H4 (cell line): Measurements from ENCODE around the gene DIAPH3. TPM values are rescaled to one million over a fixed set of nuclear protein-coding genes. Genes with fewer than 3 reads are reported as not detected.

Experiments used
- DNase-seq: peaks from one replicate; pipeline ENCODE4 v3.0.0-alpha.2; 2015; ENCODE audit warnings: low spot score
- total RNA-seq: library from RNA; depleted of rRNA; stranded (reverse); fragments of >200 nt; shearing (Covaris generic); gene quantifications from 2 replicates; pipeline ENCODE4 v1.2.3, GENCODE V29; 2014

Gene DIAPH3
- total RNA-seq, 1 experiment from 2014 or later = 6.7 TPM

DNA sequence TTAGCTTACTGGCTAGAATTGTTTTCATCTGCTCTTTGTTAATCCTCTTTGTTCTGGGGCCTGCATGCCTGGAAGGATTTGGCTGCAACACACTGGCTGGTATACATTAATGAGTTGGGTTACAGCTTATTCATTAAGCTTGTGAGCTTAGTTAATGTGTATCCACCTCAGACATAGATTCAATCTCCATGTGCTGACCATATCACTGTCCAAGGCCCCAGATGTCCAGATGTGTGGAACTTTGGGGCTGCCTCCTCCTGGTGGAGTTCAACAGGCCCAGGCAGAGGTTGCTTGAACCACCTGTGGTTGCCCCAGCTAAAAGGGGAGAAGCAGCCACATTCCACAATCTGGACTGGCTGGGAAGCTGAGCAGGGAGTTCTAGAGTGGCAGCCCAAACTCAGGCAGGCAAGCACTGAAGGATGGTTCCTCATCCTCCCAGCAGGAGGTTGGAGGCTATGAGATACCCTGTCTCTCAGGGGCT, 5.4 kb downstream of the DIAPH3 start:
- DNase-seq = no peak

DNA sequence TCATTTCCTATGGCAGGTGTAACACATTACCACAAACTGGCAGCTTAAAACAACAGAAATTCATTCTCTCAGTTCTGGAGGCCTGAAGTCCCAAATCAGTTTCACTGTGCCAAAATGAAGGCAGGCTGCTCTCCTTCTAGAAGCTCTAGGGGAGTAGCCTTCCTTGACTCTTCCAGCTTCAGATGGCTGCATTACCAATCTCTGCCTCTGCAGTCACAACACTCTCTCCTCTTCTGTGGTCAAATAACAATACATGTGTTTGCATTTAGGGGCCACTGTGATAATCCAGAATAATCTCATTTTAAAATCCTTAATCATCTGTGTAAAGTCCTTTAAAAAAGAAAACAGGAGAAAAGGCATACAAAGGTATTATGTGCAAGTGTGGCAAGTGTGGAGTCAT, 7.8 kb downstream of the DIAPH3 start:
- DNase-seq = no peak

DNA sequence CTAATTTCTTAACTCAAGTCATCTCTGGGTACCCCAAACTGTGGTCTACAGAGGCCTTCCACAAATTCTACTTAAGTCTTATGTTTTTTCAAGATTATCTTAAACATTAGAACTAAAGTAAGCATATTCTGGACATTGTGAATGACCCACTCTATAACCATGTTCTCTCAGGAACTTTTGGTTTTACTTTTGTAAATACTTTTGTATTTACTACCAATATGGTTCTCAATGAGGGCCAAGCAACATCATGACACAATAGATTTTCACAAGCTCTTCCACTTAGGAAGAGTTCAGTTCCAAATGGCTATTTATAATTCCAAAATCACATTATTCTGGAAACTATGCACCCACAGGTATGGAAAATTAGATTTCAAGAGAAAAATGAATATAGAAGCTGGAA, 10.8 kb downstream of the DIAPH3 start:
- DNase-seq = no peak

DNA sequence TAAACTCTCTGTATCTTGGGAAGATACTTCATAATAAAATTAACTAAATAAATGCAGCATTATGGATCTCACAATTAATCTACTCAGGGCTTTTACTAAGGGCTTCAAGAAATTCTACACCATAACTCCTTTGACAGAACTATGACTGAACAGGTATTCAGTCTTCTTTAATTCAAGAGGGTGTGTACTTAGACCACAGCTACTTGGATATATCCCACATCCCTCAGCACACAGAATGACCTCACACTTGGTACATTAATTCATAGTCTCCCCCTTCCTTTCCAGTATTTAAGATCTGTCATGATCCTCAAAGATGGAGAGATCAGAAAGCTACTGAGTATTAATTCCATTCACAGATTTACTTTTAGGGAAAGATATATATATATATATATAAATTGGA, 11.6 kb downstream of the DIAPH3 start:
- no peak for DNase-seq

DNA sequence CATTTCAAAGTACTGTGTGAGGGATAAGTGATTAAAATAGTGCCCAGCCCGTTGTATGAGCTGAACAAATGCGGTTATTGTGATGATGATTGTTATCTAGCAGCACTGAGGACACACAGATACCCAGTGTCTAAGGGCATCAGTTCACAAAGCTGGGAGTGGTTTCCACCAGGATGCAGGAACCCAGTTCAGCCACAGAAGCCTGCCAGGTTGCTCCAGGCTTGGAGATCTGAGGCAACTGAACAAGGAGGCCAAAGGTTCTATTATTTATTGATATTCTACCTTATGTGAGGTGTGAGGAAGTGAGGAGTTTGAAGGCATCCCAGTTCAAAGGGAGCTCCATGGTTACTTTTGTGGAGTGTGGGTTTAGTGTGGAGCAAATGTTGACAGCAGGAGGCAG, 13.2 kb downstream of the DIAPH3 start:
- DNase-seq = no peak

DNA sequence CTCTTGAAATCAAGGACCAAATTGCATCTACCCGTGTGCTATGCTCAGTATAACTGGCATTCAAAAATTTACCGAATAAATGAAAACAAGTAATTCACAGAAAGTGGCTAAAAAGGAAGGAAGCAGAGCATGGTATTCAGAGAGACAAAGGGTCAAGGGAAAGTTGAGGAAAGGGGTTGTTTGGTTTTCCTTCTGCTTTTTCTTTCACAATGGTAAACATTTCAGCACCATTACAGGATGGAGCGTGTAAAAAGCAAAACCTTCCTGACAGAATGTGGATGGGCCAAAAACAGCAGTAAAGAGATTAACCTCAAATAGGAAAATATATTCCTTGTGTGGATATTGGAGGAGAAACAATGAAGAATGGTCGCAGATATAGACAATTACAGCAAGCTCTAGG, 14.8 kb downstream of the DIAPH3 start:
- DNase-seq = no peak

DNA sequence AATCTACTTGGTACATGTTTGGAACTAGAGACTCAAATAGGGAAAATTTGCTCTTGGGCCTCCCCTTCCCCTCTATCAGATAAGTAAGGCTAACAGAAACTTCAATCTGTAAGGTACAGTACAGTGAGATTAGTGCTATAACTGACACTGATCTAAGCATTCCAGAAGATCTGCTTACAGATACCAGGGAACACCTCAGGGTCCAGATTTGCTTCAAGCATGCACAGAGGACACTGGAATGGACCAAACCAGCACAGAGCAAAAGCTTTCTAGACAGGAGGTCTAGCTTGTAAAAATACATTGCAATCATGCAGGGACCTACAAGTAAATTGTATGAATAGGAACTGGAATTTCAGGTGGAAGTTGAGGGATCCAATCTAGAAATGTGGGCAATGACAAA, 16.4 kb downstream of the DIAPH3 start:
- no peak for DNase-seq

DNA sequence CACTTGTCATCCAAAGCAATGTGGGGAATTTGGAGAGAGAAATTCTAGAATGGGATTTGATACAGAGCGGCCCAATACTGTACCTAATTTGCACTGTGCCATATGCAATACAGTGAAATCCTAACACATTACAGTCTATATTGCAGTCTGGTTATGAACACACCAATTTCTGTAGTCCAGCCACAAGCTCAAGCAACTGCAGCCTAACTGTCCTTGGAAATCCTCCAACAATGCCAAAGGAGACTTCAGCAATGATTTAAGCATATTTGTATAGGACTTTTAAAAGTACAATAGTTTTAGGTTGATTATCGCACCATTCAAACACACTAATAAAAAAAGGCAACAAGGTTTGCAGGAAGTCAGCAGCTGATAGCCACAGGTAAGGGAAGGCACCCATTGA, 17.3 kb downstream of the DIAPH3 start:
- no peak for DNase-seq

DNA sequence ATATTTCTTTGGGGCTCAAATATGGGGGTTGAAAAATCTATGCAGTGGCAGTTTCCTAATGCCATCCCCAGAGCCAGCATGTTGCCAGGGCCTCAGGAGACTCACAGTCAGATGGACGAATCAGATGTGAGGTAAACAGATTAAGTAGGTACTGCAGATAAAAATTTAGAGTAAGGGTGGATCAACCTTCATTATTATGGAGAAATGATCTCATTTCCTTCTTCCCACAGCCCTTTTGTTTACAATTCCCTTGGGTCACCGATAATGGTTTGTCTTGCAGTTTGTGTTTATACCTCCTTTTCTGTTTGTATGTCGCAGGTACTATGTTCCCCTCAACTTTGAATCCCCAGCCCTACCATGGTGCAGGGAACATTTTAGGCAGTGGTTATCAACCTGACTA, 20.0 kb downstream of the DIAPH3 start:
- peak; percentile 18 for DNase-seq

DNA sequence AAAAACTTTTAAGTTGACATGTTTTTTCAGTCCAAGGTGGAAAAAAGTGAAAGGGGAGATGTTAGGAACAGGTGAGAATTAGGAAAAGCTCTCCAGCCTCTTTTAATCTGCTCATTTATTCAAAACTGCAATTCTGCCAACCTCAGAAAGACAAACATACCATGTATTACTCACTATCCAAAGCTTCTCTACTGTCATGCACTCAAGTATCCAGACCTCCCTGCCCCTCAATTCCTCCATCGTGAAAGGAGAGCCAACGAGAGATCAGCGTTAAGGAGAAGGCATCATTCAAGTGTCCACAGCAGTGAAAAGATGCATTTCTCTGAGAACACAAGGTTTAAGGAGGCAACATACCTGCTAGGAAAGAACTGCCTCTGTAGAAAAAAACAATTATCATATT, 24.5 kb downstream of the DIAPH3 start:
- no peak for DNase-seq

DNA sequence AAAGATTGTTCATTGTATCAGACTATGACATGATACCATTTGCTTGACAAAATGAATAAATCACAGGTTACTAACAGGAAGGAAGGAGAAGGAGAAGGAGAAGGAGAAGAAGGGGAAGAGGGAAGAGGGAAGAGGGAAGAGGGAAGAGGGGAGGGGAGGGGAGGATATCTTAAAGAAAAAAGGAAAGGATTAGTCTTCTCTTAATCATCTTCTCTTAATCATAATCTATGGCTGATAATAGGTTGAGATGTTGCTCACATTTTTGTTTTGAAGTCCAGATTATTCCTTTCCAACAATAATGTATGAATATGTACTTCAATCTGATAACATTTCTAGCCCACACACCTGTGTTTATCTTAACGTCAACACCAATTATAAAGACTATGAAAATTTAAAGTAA, 25.1 kb downstream of the DIAPH3 start:
- no peak for DNase-seq

DNA sequence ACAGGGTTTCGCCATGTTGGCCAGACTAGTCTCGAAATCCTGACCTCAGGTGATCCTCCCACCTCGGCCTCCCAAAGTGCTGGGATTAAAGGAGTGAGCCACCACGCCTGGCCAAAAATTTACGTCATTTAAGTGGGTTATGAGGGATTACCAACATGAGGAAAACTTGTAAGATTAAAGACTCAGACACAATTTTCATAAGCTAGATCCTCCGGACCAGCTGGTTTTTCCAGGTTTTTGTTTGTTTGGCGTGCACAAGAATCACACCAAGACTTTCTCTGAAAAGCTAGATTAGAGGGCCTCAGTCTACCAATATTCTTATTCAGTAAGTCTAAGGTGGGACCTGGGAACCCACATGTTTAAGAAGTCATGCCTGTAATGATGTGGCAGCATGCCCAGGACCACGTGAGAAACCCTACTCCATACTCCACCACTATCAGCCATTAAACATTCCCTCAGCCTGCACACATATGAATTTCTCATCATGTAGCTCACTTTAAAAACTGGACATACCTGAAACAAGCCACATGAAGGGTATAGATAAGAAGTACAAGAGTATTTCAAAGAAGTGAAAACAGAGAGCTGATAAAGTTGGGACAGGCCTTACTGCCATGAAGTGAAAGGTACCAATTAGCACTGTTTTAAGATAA, 25.7 kb downstream of the DIAPH3 start:
- no peak for DNase-seq

DNA sequence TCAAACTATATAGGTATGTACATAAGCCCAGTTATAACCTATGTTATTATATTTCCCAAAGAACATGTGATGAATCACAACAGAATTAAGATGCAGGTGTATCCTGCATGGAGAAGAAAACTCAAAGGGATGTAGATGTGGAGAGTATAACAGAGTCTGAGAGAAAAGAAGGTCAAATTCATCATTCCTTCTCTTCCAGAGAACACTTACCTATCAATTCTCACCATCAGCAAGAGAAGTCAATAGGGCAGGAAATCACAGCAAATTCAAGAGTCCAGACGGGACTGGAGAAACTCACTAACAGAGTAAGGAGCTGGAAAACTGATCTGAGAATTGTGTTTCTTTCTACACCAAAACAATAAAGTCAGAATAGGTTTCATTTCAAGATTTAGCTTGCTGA, 28.4 kb downstream of the DIAPH3 start:
- DNase-seq = no peak

DNA sequence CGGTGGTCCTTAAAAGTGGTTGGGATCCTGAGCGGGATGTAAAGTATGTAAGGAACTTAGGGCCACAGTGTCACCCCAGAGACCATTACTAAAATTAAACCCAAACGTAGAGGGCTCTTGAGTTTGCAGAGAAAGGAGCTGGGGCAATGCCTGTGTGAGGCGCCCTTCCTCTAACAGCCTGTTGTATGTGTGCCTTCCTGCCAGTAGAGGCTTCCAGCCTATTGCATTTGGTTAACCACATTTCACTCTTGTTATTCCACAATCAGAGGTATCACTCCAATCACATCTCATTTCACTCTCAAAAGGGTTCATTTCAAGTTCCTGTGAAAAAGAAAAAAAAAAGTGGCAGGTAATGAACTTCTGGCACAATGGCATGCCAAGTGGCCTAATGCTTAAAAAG, 29.4 kb downstream of the DIAPH3 start:
- peak; percentile 15 for DNase-seq

DNA sequence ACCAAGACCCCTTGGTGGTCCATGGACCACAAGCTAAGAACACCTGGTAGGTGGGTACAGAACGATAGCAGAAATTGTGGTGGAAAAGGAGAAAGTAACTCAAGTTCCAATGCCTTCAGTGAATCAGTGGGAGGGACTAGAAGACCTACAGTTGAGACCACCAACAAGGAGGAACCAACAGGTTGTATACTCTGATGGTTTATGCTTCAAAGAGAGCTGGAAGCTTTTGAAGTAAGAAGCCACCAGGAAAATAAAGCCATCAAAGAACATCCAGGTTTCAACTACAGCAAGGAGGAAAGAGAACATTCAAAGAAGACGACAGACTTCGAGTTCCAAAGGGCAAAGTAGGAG, 42.4 kb downstream of the DIAPH3 start:
- DNase-seq = no peak

DNA sequence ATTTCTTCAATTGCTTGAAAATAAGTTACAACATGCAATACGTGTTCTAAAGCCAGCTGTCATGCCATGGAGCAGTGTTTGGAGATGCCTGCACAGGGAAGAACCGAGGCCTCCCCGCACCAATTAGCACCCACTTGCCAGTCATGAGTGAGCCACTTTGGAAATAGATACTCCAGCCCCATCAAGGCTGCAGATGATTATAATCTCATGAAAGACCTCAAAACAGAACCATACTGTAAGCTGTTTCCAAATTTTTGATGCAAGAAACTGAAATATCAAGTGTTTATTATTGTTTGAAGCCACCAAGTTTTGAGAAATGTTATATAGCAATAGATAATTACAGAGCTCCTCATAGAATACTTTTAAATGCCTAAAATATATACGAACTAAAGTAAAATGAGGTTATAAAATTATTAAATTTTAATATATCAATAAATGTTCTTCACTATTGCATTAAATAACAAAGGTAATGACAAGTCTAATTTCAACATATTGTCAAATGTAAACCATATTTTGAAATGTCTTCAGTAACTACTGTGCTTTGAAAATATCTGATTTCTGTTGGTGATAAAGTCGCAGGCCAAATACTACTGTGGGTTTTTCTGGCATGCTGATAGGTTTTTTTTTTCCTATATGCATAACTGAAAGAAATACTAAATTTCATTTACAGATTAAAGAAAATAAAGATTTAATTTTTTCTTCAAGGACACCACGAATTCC, 43.0 kb downstream of the DIAPH3 start:
- no peak for DNase-seq

DNA sequence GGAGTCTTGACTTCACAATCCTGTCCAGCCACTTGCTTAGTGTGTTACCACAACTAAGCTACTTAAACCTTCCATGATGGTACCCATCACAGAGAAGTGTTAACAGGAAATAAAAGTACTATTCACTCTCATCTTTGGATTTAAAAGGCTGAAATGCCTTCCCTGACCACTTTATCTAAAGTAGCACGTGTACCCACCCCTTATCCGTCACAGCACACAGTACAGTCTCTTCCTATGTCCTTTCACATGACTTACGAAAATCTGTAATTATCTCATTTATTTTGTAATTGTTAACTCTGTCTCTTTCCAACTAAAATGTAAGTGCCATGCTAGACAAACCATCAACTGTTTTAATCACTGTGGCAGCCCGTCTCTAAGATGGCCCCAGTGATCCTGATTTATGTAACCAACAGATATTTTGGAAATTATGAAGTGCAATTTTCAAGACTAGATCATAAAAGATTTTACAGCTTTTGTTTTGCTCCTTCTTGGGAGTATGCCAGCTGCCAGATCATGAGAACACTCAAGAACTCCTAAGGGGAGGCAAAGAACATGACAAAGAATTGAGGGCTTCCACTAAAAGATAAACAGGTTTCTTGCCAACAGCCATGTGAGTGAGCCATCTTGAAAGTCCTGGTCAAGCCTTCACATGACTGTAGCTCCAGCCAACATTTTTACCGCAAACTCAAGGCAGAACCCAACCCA, 44.9 kb downstream of the DIAPH3 start:
- DNase-seq = no peak

DNA sequence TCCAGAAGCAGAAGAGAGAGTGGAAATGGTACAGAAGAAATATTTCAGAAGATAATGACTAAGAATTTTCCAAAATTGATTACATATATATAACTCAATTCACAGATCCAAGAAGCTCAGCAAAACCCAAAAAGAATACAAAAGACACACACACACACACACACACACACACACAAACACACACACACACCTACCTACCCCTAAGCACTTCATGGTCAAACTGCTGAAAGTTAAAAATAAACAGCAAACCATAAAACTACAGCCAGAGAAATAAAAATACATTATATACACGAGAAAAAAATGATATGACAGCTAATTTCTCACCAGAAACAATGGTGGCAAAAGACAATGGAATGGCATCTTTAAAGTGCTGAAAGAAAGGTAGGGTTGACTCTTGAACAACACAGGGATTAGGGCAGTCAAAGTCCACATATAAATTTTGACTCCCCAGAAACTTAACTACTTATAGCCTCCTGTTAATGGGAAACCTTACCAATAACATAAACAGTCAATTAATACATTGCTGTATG, 49.2 kb downstream of the DIAPH3 start:
- DNase-seq = no peak

DNA sequence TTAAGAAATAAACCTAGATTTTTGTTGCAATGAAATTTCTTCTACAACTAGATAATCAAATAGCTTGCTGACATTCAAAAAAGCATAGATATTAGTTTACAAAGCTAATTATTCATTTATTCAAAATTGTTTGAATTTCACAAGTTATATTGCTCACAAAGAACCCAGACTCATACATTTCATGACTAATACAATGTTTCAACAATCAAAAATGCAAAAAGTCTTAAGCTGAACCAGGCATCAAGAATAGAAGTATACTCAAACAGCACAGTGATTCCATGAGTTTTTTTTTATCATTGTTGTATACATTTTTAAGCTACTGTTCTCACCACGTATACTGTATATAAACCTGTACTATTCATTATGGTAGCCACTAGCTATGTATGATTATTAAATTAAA, 51.0 kb downstream of the DIAPH3 start:
- no peak for DNase-seq

DNA sequence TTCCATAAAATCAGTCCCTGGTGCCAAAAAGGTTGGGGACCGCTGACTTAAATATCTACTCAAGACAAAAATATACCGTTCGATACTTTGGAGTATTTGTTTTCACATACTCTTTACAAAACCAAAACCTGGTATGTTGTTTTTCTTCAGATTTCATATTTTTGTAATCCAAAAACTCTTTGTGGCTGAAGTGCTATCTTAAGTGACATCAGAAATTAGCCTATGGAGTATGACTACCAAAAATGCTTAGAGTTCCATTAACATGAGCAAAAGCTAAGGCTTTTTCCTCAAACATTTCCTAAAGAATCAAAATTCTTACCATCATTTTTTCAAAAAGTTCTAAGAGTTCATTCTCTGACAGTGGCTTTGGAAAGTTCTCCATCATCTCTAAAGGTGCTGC, 52.0 kb downstream of the DIAPH3 start:
- no peak for DNase-seq

DNA sequence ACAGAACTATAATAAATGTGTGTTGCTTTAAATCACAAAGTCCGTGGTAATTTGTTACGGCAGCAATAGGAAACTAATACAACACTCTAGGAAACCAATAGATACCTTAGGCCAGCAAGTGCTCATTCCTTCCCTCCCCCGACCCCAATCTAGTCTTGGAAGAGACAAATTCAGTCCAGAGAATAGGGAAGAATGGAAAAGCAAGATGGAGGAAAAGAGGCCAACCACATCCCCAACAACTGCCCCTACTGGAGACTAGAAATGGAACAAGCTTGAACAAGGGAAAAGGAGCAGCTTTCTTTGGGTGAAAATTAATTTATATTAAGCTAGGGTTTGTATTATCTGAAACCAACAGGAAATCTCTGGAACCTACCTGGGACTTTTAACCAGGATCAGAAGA, 54.4 kb downstream of the DIAPH3 start:
- no peak for DNase-seq

DNA sequence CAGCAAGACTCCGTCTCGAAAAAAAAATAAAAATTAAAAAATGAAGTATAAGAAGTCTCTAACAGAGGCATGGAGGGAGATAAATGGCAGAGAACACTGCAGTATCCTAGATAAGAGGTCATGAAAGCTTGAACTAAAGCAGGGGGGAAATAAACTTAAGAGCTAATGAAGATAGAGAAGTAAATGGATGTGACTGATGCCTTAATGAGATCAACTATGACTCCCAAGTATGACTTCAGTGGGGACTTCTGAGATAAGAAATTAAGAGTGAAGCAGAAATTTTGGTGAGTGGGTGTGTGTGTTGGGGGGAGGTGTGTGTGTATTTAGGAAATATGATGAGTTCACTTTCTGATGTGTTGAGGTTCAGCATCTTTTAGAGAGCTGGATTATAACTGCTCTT, 55.1 kb downstream of the DIAPH3 start:
- no peak for DNase-seq
